DMS 273 (cell line): Measurements from ENCODE around the gene CTIF.
A peak's percentile ranks its signal among the peaks of the same experiment; 100 is the strongest.

Experiments
- DNase-seq: peaks from one replicate; lab custom pipeline; 2025; ENCODE audit not compliant: unreplicated experiment; lab: John Stamatoyannopoulos, UW

CTIF gene

DNA sequence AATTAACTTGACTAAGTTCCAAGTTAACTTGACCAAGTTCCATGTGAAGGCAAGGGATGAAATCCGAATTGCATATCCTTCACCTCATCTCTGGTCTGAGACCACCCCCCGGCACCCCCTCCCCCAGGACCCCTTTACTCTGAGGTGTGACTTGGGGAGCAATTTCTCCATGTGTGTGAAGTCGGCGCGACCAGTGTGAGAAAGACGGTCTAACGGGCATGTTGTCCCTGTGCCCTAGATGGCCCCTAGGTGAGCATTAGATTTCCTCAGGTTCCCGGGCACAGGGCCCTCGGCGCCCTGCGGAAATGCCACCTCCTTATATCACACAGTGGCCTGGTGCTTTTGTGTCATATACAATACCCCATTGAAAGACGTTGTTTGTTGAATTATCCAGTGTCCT is 137.1 kb downstream of the CTIF start:
- DNase-seq = no peak

GRCh38 chr18:48676346-48676745 is 137.5 kb downstream of the CTIF start:
- DNase-seq = no peak

DNA sequence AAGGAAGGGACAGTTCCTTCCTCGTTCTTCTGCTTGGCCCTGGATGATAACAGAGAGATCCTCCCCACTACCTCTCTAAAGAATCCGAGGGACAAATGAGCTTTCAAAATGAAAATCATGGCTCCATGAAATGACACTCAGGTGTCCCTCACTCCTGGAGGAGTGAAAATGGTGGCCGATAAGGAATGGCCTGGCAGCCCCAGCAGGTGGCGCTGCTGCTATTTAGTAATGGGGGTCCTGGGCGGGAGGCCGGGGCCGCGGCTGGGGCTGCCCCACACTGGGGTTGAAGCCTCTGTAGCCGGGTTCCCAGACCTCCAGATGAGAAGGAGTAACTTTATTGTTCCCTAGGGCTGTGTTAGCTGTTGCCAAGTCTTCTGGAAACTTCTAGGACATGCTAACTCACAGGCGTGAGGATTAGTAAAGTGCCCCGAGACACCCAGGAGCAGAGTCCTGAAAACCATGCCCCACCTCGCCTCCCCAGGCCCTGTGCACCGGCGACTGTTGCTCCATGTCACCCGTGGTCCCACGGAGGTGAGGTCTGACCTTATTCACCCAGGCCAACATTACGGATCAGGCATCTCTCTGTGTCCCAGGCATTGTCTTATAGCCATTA is 138.0 kb downstream of the CTIF start:
- peak; percentile 80 for DNase-seq

- no peak for DNase-seq
Observed at GRCh38 chr18:48678237-48679115, 139.6 kb downstream of the CTIF start.

DNA sequence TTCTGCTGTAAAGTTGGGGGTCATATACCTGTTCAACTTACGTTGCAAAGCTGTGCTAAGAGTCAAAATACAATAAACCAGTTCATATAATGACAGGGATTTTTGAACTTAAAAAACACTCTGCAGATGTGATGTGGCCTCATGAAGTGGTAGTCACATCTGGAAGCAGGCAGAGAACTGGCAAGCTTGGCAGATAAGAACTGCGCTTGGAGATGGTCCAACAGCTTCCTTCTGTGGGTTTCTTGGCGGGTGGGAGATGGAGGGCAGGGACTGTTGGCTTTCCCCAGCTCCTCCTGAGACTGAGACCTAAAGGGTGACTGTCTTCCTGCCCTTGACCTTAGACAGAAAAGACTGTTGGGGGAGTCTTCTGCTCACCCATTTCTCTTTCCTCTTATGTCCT is 140.4 kb downstream of the CTIF start:
- DNase-seq = peak; percentile 34

DNA sequence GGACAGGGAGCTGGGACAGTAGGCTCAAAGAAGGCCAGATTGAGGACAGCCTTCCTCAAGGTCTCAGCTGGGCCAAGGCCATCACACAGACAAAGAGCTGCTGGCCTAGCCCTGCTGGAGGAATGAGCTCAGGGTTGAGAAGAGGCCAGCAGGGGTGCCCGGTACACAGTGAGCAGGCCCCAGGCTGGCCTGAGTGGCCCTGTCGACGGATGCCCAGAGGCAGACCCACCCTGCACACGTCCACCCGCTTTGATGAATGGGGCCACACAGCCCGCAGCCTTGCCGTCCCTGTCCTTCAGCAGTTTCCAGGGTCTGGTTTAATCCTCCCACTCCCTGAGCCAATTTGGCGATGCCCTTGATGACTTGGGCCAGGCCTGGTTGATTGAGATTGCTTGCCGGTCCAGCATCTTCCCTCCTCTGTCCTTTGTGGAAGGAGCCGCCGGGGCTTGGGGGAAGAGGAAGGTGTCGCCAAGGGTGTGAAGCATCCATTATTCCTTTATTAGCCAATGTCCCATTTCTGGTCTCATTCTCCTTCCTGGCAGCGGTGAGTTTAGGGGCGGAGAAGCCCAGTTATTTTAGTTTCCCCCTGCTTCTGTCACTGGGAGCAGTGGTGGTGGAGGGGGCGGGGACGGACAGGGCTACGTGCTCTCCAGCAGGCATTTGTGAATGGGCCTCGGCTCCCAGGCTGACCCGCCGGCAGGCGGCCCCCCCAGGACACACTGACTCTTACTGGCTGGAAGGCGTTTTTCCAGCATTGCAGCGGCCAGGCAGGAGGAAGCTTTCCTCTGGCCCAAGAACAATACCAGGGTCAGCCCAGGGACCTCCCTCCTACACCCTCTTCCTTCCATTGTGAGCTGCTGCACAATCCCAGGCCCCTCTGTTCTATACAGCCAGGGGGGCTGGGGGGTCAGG is 141.8 kb downstream of the CTIF start:
- no peak for DNase-seq

GRCh38 chr18:48682768-48683167 is 143.9 kb downstream of the CTIF start:
- DNase-seq = no peak

DNA sequence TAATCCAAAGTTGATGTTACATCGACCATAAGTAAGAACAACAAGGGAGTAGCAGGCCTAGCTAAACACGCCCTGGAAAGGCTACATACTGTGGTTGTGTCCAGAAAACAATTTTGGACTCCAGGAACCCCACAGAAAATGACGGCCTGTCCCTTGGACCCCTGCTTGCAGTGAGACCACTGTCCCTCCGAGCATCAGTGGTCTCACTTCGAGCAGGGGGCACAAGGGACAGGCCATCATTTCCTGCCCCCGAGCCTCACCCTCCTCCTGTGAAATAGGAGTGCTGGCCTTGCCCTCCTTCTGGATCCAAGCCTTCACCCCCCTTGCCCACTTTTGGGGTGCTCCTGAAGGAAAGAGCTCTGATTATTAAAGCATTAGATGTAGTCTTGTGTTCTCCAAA is 144.4 kb downstream of the CTIF start:
- no peak for DNase-seq

GRCh38 chr18:48683661-48684060 is 144.8 kb downstream of the CTIF start:
- DNase-seq = no peak

- DNase-seq = no peak
Observed at GRCh38 chr18:48687346-48688042, 148.7 kb downstream of the CTIF start.

DNA sequence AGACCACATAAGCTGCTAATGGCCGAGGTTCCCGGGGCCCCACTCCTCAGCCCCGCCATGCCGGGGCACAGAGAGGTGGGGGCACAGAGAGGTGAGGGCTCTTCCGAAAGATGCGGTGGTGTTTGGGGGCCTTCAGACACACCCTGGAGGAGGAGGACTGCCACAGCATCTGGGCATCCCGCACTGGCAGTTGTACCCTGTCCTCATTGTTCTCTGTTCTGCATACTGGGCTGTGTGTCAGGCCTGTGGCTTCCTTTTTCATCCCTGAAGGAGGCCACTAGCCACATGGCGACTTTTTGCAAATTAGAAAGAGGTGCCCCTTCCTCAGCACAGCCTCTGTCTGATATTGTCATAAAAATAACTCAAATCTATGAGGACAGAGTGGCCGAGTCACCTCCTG is 150.1 kb downstream of the CTIF start:
- DNase-seq = no peak

DNA sequence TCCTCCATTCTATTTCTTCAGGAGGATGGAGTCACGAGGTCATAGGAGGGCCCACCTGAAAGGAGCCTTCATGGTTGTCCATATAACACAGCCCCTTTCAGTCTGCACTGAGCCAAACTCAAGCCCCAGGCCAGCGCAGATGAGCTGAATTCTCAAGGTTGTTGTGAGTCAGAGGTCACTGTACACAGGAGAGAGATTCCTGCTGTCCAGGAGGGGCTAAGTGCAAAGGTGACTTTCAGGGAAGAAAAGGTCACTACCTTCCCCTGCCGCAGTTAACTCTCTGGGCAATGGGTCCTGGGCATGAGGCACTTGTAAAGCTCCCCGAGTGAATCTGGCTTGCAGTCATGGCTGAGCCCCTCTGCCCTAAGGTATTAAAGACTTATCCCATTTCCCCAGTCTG is 150.7 kb downstream of the CTIF start:
- DNase-seq = no peak

- no peak for DNase-seq
Observed at GRCh38 chr18:48690494-48690893, 151.7 kb downstream of the CTIF start.

GRCh38 chr18:48693006-48693405 is 154.2 kb downstream of the CTIF start:
- no peak for DNase-seq

- DNase-seq = peak; percentile 22
Observed at GRCh38 chr18:48693625-48694262, 154.9 kb downstream of the CTIF start.

GRCh38 chr18:48694295-48694694 is 155.5 kb downstream of the CTIF start:
- DNase-seq = no peak

DNA sequence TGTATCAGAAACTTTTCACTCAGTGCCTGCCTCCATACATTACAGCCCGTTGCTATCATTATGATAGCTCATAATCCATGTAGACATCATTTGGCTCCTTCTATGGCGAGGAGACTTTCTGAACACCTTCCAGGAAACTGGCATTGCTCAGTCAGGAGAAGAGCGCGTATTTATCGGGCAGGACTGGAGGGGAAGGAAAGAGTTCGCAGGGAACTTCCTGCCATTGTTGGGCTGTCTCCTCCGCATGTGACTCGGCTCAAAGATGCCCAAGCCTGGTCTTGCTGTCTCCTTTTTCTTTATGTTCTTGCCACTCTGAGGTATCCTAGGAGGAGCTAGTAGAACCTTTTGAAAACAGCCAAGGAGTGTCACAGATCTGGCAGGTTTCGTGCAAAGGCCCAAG is 156.8 kb downstream of the CTIF start:
- no peak for DNase-seq

DNA sequence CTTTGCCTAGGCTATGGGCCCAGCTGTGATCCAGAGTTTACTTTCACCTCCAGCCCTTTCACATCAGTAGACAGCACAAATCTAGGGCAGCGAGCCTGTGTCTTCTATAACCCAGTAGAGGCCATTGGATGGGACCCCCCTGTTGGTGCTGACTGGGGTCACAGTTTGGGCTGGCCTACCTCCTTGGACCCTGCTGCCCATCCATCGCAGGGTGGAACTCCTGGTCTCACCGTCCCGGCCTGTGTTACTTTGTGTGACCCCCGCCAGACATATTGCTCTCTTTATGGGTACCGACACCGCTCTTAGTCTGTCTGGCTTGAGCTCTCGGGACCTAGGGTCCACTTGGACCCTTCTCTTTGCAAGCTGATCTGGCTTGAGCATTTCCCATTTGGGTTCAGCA is 157.4 kb downstream of the CTIF start:
- no peak for DNase-seq

GRCh38 chr18:48697441-48697840 is 158.6 kb downstream of the CTIF start:
- peak; percentile 42 for DNase-seq

DNA sequence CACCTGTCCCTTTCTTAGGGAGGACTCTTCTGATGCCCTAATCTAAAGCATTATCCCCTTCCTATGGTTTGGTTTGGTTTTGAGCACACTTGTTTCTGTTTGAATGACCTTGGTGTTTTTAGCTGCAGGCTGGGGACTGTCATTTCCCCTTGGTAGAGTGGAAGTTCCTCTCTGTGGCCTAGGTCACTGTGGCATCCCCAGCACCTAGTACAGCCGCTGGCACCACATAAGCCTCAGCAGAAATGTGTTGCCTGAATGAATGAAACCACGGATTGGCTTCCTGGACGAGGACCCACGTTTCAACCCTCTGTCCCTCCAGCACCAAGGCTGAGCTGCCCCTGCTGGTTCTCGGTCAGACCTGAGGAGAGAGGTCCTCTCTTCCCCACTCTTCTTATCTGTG is 159.9 kb downstream of the CTIF start:
- DNase-seq = no peak

- no peak for DNase-seq
Observed at GRCh38 chr18:48699761-48700160, 160.9 kb downstream of the CTIF start.
